GM23248 (cell line): Measurements from ENCODE around the gene IMPG1. TPM values are rescaled to one million over a fixed set of nuclear protein-coding genes. Genes with fewer than 3 reads are reported as not detected.

ENCODE experiments used
- DNase-seq: peaks from one replicate; pipeline ENCODE4 v3.0.0-alpha.2; 2015
- H2AFZ ChIP-seq: fragments of 200-600 bp; sonication (generic); 2 replicates; pipeline ENCODE4 v1.6.1; 2016; ENCODE audit warnings: antibody characterized with exemption
- H3F3A ChIP-seq: fragments of 200-600 bp; sonication (generic); 2 replicates; pipeline ENCODE4 v1.6.1; 2016; ENCODE audit warnings: mild to moderate bottlenecking, antibody characterized with exemption, mixed run types; ENCODE audit not compliant: insufficient read depth
- H3K27ac ChIP-seq: fragments of 200-600 bp; sonication (generic); 2 replicates; pipeline ENCODE4 v1.5.1; 2016; ENCODE audit warnings: mild to moderate bottlenecking
- H3K27me3 ChIP-seq: fragments of 200-600 bp; sonication (generic); replicated peaks from 2 replicates; pipeline ENCODE4 v1.6.1; 2016; ENCODE audit warnings: mild to moderate bottlenecking; ENCODE audit not compliant: insufficient read depth
- H3K36me3 ChIP-seq: fragments of 200-600 bp; sonication (generic); 2 replicates; pipeline ENCODE4 v1.6.1; 2016; ENCODE audit warnings: low read depth, mild to moderate bottlenecking
- H3K4me1 ChIP-seq: fragments of 200-600 bp; sonication (generic); 2 replicates; pipeline ENCODE4 v1.6.1; 2016; ENCODE audit warnings: mild to moderate bottlenecking; ENCODE audit not compliant: insufficient read depth
- H3K4me2 ChIP-seq: fragments of 200-600 bp; sonication (generic); one replicate; pipeline ENCODE4 v1.6.1; 2016; ENCODE audit warnings: mild to moderate bottlenecking; ENCODE audit not compliant: unreplicated experiment
- H3K4me3 ChIP-seq: fragments of 200-600 bp; sonication (generic); 2 replicates; pipeline ENCODE4 v1.5.1; 2016; ENCODE audit warnings: mild to moderate bottlenecking
- H3K79me2 ChIP-seq: fragments of 200-600 bp; sonication (generic); 2 replicates; pipeline ENCODE4 v1.6.1; 2016; ENCODE audit warnings: mild to moderate bottlenecking; ENCODE audit not compliant: insufficient read depth
- H3K9ac ChIP-seq: fragments of 200-600 bp; sonication (generic); 2 replicates; pipeline ENCODE4 v1.6.1; 2016; ENCODE audit warnings: mild to moderate bottlenecking
- H3K9me2 ChIP-seq: fragments of 200-600 bp; sonication (generic); 2 replicates; pipeline ENCODE4 v1.6.1; 2016; ENCODE audit warnings: mixed run types, mild to moderate bottlenecking, moderate library complexity; ENCODE audit not compliant: insufficient read depth
- H3K9me3 ChIP-seq: fragments of 200-600 bp; sonication (generic); one replicate; pipeline ENCODE4 v1.6.1; 2017; ENCODE audit warnings: low read depth
- H4K20me1 ChIP-seq: fragments of 200-600 bp; sonication (generic); 2 replicates; pipeline ENCODE4 v1.6.0; 2016; ENCODE audit not compliant: insufficient read depth
- EZH2 ChIP-seq: fragments of 200-600 bp; sonication (generic); IDR thresholded peaks from 2 replicates; pipeline ENCODE4 v1.6.1; 2018; ENCODE audit warnings: antibody characterized with exemption, mild to moderate bottlenecking; ENCODE audit not compliant: insufficient read depth, poor library complexity, severe bottlenecking
- EZH2phosphoT487 ChIP-seq: fragments of 200-600 bp; sonication (generic); IDR thresholded peaks from 2 replicates; pipeline ENCODE4 v1.6.1; 2018; ENCODE audit warnings: antibody characterized with exemption, moderate library complexity, mild to moderate bottlenecking, low read depth; ENCODE audit not compliant: insufficient read depth
- WGBS, 2 experiments: methylation state at CpG; one replicate each; pipeline ENCODE4 v1.1.6; 2015 to 2017; ENCODE audit warnings: low lambda C conversion rate in 2 of 2, low coverage in 1 of 2; ENCODE audit errors: missing lambda C conversion rate in 2 of 2; 5-methylcytosine and 5-hydroxymethylcytosine counted together
- in situ Hi-C: fragments of 300-500 bp; cut with MboI; formaldehyde crosslinking; loops from 2 replicates; pipeline ENCODE4 v1.15.0; 2020
- polyA plus RNA-seq: library from polyadenylated mRNA; unstranded; fragments of >200 nt; fragmentation: Nextera tagmentation; extraction: Ambion mirVana; gene quantifications from 2 replicates; pipeline ENCODE4 v1.2.1, GENCODE V29; 2016
- total RNA-seq: library from RNA; depleted of rRNA; stranded (reverse); fragments of >200 nt; shearing (Covaris generic); gene quantifications from 2 replicates; pipeline ENCODE4 v1.2.3, GENCODE V29; 2014; rRNA removed

The IMPG1 gene
- total RNA-seq (not detected in 2 replicates), polyA plus RNA-seq (not detected in 2 replicates)

DNA sequence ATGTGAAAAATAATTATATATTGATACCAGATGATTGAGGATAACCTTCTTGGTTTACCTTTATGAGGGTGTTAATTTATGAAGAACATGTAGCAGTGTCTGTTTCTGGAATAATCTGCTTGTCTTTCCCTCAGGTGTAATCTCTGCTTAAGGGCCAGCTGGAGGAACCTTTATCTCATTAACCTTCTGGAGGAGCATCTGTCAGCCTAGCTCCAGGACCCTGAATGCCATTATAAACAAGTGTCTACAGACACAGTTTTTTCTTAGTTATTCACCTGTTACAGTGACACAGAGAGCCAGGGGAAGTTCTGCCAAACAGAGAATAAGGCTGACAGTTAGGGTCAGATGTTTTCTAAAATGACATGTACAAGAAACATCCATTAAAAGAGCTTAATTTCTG lies at the start of gene IMPG1:
Gene IMPG1, minus strand, starts transcription at position 101 of the 400 bp plus-strand sequence. CDS start 174 bp downstream, outside the sequence.
- in situ Hi-C loops = no loop called here
- Histone ChIP-seq H3K9me2 (no peaks in the 10 kb centered on the region), H3K9me3 (no peaks in the 10 kb centered on the region)

GRCh38 chr6:76120302-76120701 lies 47.8 kb upstream of the IMPG1 start:
- TF ChIP-seq EZH2phosphoT487 (no peak), EZH2 (no peak)
- in situ Hi-C loops = no loop called here
- no peaks in the 10 kb centered on the region for H3K79me2 ChIP-seq
- no peak overlapping the region for H3K9ac ChIP-seq
- H3K4me2 ChIP-seq = no peak overlapping the region
- H3K4me3 ChIP-seq = no peak overlapping the region
- H3K9me2 ChIP-seq = no peaks in the 10 kb centered on the region
- DNase-seq = no peak
- H3K36me3 ChIP-seq = no peaks in the 10 kb centered on the region
- no peak overlapping the region for H2AFZ ChIP-seq
- H3F3A ChIP-seq = no peaks in the 10 kb centered on the region
- no peaks in the 10 kb centered on the region for H4K20me1 ChIP-seq
- H3K27ac ChIP-seq = no peak overlapping the region
- no peaks in the 10 kb centered on the region for H3K4me1 ChIP-seq
- no peaks in the 10 kb centered on the region for H3K27me3 ChIP-seq
- no peaks in the 10 kb centered on the region for H3K9me3 ChIP-seq

More for the DNA sequence above, at the start of gene IMPG1:
- H3K4me2 ChIP-seq = no peak within 1 kb of the TSS
- H3K9ac ChIP-seq = no peak within 1 kb of the TSS
- H3K36me3 ChIP-seq = no peaks in the 10 kb centered on the region
- TF ChIP-seq EZH2 (no peak), EZH2phosphoT487 (no peak)
- H3K79me2 ChIP-seq = no peaks in the 10 kb centered on the region
- no peaks in the 10 kb centered on the region for H4K20me1 ChIP-seq
- no peak within 1 kb of the TSS for H3K27ac ChIP-seq
- H2AFZ ChIP-seq = no peak within 1 kb of the TSS
- no peaks in the 10 kb centered on the region for H3F3A ChIP-seq
- H3K4me1 ChIP-seq = no peaks in the 10 kb centered on the region
- DNase-seq = no peak
- H3K4me3 ChIP-seq = no peak within 1 kb of the TSS
- no peaks in the 10 kb centered on the region for H3K27me3 ChIP-seq

- Histone ChIP-seq H3K9me2 (no peaks in the 10 kb centered on the region), H3K4me1 (no peaks in the 10 kb centered on the region), H3K4me2 (no peak overlapping the region), H3K4me3 (no peak overlapping the region), H3K27me3 (no peaks in the 10 kb centered on the region), H2AFZ (no peak overlapping the region), H3F3A (no peaks in the 10 kb centered on the region), H4K20me1 (no peaks in the 10 kb centered on the region), H3K36me3 (no peaks in the 10 kb centered on the region), H3K9me3 (no peaks in the 10 kb centered on the region), H3K79me2 (no peaks in the 10 kb centered on the region), H3K9ac (no peak overlapping the region), H3K27ac (no peak overlapping the region)
- in situ Hi-C loops = no loop called here
- no peak for DNase-seq
- TF ChIP-seq EZH2 (no peak), EZH2phosphoT487 (no peak)
Observed at GRCh38 chr6:76073281-76073680, 819 bp upstream of the IMPG1 start.

GRCh38 chr6:76057469-76057868 lies 15.0 kb downstream of the IMPG1 start:
- Histone ChIP-seq H3K4me2 (no peak overlapping the region), H3K79me2 (no peaks in the 10 kb centered on the region), H3K27ac (no peak overlapping the region), H2AFZ (no peak overlapping the region), H3K4me3 (no peak overlapping the region), H3K9me3 (no peaks in the 10 kb centered on the region), H3K36me3 (no peaks in the 10 kb centered on the region), H4K20me1 (no peaks in the 10 kb centered on the region), H3K4me1 (no peaks in the 10 kb centered on the region), H3K9me2 (no peaks in the 10 kb centered on the region), H3F3A (no peaks in the 10 kb centered on the region), H3K27me3 (no peaks in the 10 kb centered on the region), H3K9ac (no peak overlapping the region)
- no peak for DNase-seq
- TF ChIP-seq EZH2 (no peak), EZH2phosphoT487 (no peak)
- in situ Hi-C loops = no loop called here
- WGBS, 2 experiments = 30 to 38% methylated on average over 1 of the region's 1 CpG

GRCh38 chr6:76052314-76052713 lies 20.1 kb downstream of the IMPG1 start:
- H3K9me2 ChIP-seq = no peaks in the 10 kb centered on the region
- H3F3A ChIP-seq = no peaks in the 10 kb centered on the region
- no peaks in the 10 kb centered on the region for H3K9me3 ChIP-seq
- no peak overlapping the region for H3K9ac ChIP-seq
- no peak for DNase-seq
- H2AFZ ChIP-seq = no peak overlapping the region
- TF ChIP-seq EZH2 (no peak), EZH2phosphoT487 (no peak)
- 32 to 42% methylated on average over 3 of the region's 3 CpGs for WGBS, 2 experiments
- H3K36me3 ChIP-seq = no peaks in the 10 kb centered on the region
- no peak overlapping the region for H3K27ac ChIP-seq
- in situ Hi-C loops = no loop called here
- no peak overlapping the region for H3K4me2 ChIP-seq
- no peaks in the 10 kb centered on the region for H4K20me1 ChIP-seq
- no peaks in the 10 kb centered on the region for H3K4me1 ChIP-seq
- H3K4me3 ChIP-seq = no peak overlapping the region
- H3K79me2 ChIP-seq = no peaks in the 10 kb centered on the region
- no peaks in the 10 kb centered on the region for H3K27me3 ChIP-seq
